Measurements from ENCODE around the gene DTNBP1. TPM values are rescaled to one million over a fixed set of nuclear protein-coding genes. Genes with fewer than 3 reads are reported as not detected.

The DTNBP1 gene
- total RNA-seq, 1 donor from 2014 or later: 18.2 TPM

DNA sequence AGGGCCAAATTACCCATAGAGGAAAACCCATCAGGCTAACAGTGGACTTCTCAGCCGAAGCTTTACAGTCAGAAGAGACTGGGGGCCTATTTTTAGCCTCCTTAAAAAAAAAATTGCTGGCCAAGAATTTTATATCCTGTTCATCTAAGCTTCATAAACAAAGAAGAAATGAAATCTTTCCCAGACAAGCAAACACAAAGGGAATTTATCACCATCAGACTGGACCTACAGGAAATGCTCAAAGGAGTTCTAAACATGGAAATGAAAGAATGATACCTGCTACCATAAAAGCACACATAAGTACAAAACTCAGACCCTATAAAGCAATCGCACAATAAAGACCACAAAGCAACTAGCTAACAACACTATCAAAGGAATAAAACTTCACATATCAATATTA lies 19.3 kb downstream of the DTNBP1 start:
- DNase-seq (ENCODE audit: extremely low spot score in 2 of 2): no peak
- H3K27me3 ChIP-seq: no peaks in the 10 kb centered on the region
- no peaks in the 10 kb centered on the region for H3K4me1 ChIP-seq
- TF ChIP-seq POLR2A (IDR thresholded peaks at IDR 0.05): no peak
- no peak for TF ChIP-seq POLR2AphosphoS5 (IDR thresholded peaks at IDR 0.05; ENCODE audit: insufficient read depth in 1 of 2, low read depth in 1 of 2)
- TF ChIP-seq, protein P1, sequence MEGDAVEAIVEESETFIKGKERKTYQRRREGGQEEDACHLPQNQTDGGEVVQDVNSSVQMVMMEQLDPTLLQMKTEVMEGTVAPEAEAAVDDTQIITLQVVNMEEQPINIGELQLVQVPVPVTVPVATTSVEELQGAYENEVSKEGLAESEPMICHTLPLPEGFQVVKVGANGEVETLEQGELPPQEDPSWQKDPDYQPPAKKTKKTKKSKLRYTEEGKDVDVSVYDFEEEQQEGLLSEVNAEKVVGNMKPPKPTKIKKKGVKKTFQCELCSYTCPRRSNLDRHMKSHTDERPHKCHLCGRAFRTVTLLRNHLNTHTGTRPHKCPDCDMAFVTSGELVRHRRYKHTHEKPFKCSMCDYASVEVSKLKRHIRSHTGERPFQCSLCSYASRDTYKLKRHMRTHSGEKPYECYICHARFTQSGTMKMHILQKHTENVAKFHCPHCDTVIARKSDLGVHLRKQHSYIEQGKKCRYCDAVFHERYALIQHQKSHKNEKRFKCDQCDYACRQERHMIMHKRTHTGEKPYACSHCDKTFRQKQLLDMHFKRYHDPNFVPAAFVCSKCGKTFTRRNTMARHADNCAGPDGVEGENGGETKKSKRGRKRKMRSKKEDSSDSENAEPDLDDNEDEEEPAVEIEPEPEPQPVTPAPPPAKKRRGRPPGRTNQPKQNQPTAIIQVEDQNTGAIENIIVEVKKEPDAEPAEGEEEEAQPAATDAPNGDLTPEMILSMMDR (IDR thresholded peaks at IDR 0.05): no peak
- peaks cover 16% of the 10 kb centered on the region for H3K9me3 ChIP-seq
- H3K27ac ChIP-seq: no peak overlapping the region
- peaks cover 0 to 8% of the 10 kb centered on the region in 2 donors for H3K36me3 ChIP-seq
- no peak overlapping the region for H3K4me3 ChIP-seq
- intact Hi-C loops (cut with DNase I): no loop called here

DNA sequence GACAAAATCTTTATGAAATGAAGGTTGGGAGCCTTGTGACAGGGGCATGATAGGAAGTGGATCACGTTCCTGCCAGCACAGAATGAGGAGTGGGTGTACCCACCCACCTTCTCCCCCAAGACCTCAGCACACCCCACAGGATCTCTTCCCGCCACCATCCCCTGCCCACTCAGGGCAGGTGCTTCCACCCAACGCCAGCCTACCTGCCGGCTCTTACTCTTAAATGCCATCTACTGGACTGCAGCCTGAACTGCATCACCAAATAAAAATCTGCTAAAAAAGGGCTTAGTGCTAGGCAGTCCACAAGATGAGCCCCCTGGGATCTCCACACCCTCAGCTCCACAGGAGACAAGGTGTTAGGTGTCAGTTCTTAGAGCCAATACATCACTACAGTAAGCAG lies 20.6 kb downstream of the DTNBP1 start:
- H3K27ac ChIP-seq: no peak overlapping the region
- no peak overlapping the region for H3K4me3 ChIP-seq
- H3K36me3 ChIP-seq: peaks cover 0 to 8% of the 10 kb centered on the region in 2 donors
- no peaks in the 10 kb centered on the region for H3K4me1 ChIP-seq
- H3K27me3 ChIP-seq: no peaks in the 10 kb centered on the region
- intact Hi-C loops (cut with DNase I): no loop called here
- TF ChIP-seq POLR2AphosphoS5 (IDR thresholded peaks at IDR 0.05; ENCODE audit: insufficient read depth in 1 of 2, low read depth in 1 of 2): no peak
- peaks cover 16% of the 10 kb centered on the region for H3K9me3 ChIP-seq
- DNase-seq (ENCODE audit: extremely low spot score in 2 of 2): no peak

DNA sequence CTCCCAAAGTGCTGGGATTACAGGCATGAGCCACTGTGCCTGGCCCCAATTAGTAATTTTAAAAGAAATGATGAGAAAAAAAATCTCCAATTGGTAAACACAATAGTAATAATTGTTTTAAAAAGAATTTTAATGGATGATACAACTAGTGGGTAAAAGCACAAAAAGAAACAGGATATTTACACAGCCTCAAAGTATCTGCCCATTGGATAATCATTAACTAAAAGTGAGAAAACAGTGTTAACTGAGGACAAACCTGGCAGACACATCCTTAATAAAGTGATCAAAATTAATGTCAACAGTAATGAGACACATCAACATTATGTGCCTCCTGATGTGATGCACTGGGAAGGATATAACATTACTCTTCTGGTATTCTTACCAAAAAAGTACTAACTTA lies 24.5 kb downstream of the DTNBP1 start:
- Histone ChIP-seq H3K4me3 (no peak overlapping the region), H3K27me3 (no peaks in the 10 kb centered on the region), H3K27ac (no peak overlapping the region), H3K9me3 (peaks cover 10% of the 10 kb centered on the region), H3K4me1 (no peaks in the 10 kb centered on the region), H3K36me3 (peaks cover 0 to 7% of the 10 kb centered on the region in 2 donors)
- intact Hi-C loops (cut with DNase I): no loop called here
- TF ChIP-seq, protein P1 (IDR thresholded peaks at IDR 0.05): no peak
- no peak for TF ChIP-seq POLR2A (IDR thresholded peaks at IDR 0.05)
- TF ChIP-seq POLR2AphosphoS5 (IDR thresholded peaks at IDR 0.05; ENCODE audit: insufficient read depth in 1 of 2, low read depth in 1 of 2): no peak
- DNase-seq (ENCODE audit: extremely low spot score in 2 of 2): no peak

DNA sequence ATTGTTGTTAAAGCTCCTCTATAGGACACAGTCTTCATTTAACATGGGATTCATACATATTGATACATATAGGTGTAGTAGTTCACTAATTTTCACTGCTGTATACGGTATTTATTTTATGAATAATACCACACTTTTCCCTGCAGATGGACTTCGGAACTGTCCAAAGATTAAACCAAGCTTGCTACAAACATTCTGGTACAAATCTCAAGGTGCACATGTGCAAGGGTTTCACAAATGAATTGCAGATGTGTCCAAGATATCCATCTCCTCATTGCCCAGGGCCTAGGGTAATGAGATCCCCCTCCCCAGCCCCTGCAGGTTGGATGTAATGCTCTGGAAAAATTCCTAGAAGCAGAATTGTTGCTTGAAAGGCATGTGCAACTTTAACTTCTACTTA lies 31.4 kb downstream of the DTNBP1 start:
- no peak overlapping the region for H3K27ac ChIP-seq
- no peak for TF ChIP-seq POLR2A (IDR thresholded peaks at IDR 0.05)
- TF ChIP-seq, protein P1 (IDR thresholded peaks at IDR 0.05): no peak
- no peak for TF ChIP-seq POLR2AphosphoS5 (IDR thresholded peaks at IDR 0.05; ENCODE audit: insufficient read depth in 1 of 2, low read depth in 1 of 2)
- no peaks in the 10 kb centered on the region for H3K9me3 ChIP-seq
- H3K4me3 ChIP-seq: no peak overlapping the region
- intact Hi-C loops (cut with DNase I): no loop called here
- H3K36me3 ChIP-seq: no peaks in the 10 kb centered on the region
- no peaks in the 10 kb centered on the region for H3K27me3 ChIP-seq
- H3K4me1 ChIP-seq: no peaks in the 10 kb centered on the region
- no peak for DNase-seq (ENCODE audit: extremely low spot score in 2 of 2)

DNA sequence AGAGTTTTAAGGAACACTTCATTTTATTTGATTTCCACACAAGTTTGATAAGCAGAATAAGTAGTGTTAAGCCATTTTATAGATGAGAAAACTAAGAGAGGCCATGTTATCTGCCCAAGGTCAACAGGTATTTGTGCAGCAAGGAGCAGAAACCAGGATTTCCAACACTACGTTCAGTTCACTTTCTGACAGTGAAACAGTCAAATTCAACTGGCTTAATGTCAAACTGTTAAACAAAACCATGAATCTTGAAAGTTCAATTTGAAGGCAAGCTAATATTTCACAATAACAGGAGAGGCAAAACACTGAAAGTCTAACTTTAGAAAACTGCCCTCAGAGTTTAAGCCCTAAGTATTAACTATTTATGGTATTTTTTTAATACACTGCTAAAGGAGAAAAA lies 32.6 kb downstream of the DTNBP1 start:
- intact Hi-C loops (cut with DNase I): no loop called here
- Histone ChIP-seq H3K4me3 (no peak overlapping the region), H3K27me3 (no peaks in the 10 kb centered on the region), H3K36me3 (peaks cover 0 to 4% of the 10 kb centered on the region in 2 donors), H3K27ac (no peak overlapping the region), H3K4me1 (no peaks in the 10 kb centered on the region), H3K9me3 (no peaks in the 10 kb centered on the region)
- TF ChIP-seq, protein P1 (IDR thresholded peaks at IDR 0.05): no peak
- TF ChIP-seq POLR2AphosphoS5 (IDR thresholded peaks at IDR 0.05; ENCODE audit: insufficient read depth in 1 of 2, low read depth in 1 of 2) (no peak), POLR2A (IDR thresholded peaks at IDR 0.05) (no peak)
- DNase-seq (ENCODE audit: extremely low spot score in 2 of 2): no peak

Measured in vagina (tissue), 2 donors.